Stimulated activated CD8-positive, alpha-beta memory T cell treated with anti-CD3 and anti-CD28 coated beads, Interleukin-4, amount 100 ng/mL, for 1 hour (primary cell): ENCODE measurements around the gene HOXB13.

Experiments
- DNase-seq, 2 donors: peaks; one replicate each; pipeline ENCODE4 v3.0.0-alpha.2; 2020; ENCODE audit warnings: low read depth in 2 of 2, low spot score in 1 of 2

Gene HOXB13

GRCh38 chr17:48711128-48711527, 17.4 kb downstream of the HOXB13 start:
- DNase-seq = no peak

GRCh38 chr17:48704361-48705248, 23.9 kb downstream of the HOXB13 start:
- no peak for DNase-seq

GRCh38 chr17:48701864-48702532, 26.6 kb downstream of the HOXB13 start:
- no peak for DNase-seq

- DNase-seq = no peak
Observed at GRCh38 chr17:48693178-48693577, 35.4 kb downstream of the HOXB13 start.

GRCh38 chr17:48692049-48692448, 36.5 kb downstream of the HOXB13 start:
- no peak for DNase-seq

- no peak for DNase-seq
Observed at GRCh38 chr17:48690655-48691054, 37.9 kb downstream of the HOXB13 start.

- DNase-seq = no peak
Observed at GRCh38 chr17:48681609-48682008, 46.9 kb downstream of the HOXB13 start.

- DNase-seq = no peak
Observed at GRCh38 chr17:48679385-48680096, 49.0 kb downstream of the HOXB13 start.

- DNase-seq = peak; percentile 30 to 44
Observed at GRCh38 chr17:48678141-48678971, 50.2 kb downstream of the HOXB13 start.

- no peak for DNase-seq
Observed at GRCh38 chr17:48676963-48677558, 51.5 kb downstream of the HOXB13 start.
